KBM-7 (cell line): Measurements from ENCODE around the gene KCTD18.

Experiments used
- DNase-seq: peaks from one replicate; pipeline ENCODE4 v3.0.0-alpha.2; 2015
- in situ Hi-C: fragments of 300-500 bp; cut with MboI; formaldehyde crosslinking; loops from 2 replicates; pipeline ENCODE4 v1.14.3; 2020; ENCODE audit warnings: low sequenced_read_pairs, low pct_unique_long_range_greater_than_20kb, mixed read lengths

Gene KCTD18

GRCh38 chr2:200490001-200490400 is 19.9 kb downstream of the KCTD18 start:
- in situ Hi-C loops, result no loop called here
- DNase-seq, result no peak

- no peak for DNase-seq
- in situ Hi-C loops, result no loop called here
These were observed 21.7 kb downstream of the KCTD18 start for GRCh38 chr2:200488169-200488568.

- no peak for DNase-seq
- in situ Hi-C loops, result no loop called here
These were observed 23.3 kb downstream of the KCTD18 start for GRCh38 chr2:200486529-200486928.

GRCh38 chr2:200484934-200485333 is 24.9 kb downstream of the KCTD18 start:
- in situ Hi-C loops, result no loop called here
- DNase-seq, result no peak

GRCh38 chr2:200483729-200484198 is 26.1 kb downstream of the KCTD18 start:
- peak; percentile 35 for DNase-seq
- in situ Hi-C loops, result no loop called here

- no peak for DNase-seq
These were observed 27.7 kb downstream of the KCTD18 start for GRCh38 chr2:200482194-200482593.

GRCh38 chr2:200479692-200480265 is 30.1 kb downstream of the KCTD18 start:
- DNase-seq, result no peak
- in situ Hi-C loops, result loop anchor here (10.0 kb wide), 1 partner anchor 505 kb away; no protein-coding TSS in a partner anchor

More at GRCh38 chr2:200482194-200482593, 27.7 kb downstream of the KCTD18 start:
- in situ Hi-C loops, result no loop called here

- DNase-seq, result no peak
- in situ Hi-C loops, result loop anchor here (10.0 kb wide), 1 partner anchor 503 kb away; no protein-coding TSS in a partner anchor
These were observed 32.2 kb downstream of the KCTD18 start for GRCh38 chr2:200477667-200478131.

- in situ Hi-C loops, result loop anchor here (10.0 kb wide), 1 partner anchor 502 kb away; no protein-coding TSS in a partner anchor
- no peak for DNase-seq
These were observed 33.0 kb downstream of the KCTD18 start for GRCh38 chr2:200476836-200477235.

GRCh38 chr2:200475795-200476194 is 34.1 kb downstream of the KCTD18 start:
- in situ Hi-C loops, result loop anchor here (10.0 kb wide), 1 partner anchor 501 kb away; no protein-coding TSS in a partner anchor
- DNase-seq, result no peak

- DNase-seq, result no peak
- in situ Hi-C loops, result loop anchor here (10.0 kb wide), 1 partner anchor 498 kb away; no protein-coding TSS in a partner anchor
These were observed 36.9 kb downstream of the KCTD18 start for GRCh38 chr2:200472853-200473464.

- in situ Hi-C loops, result loop anchor here (10.0 kb wide), 1 partner anchor 497 kb away; no protein-coding TSS in a partner anchor
- DNase-seq, result no peak
These were observed 37.8 kb downstream of the KCTD18 start for GRCh38 chr2:200471928-200472645.

- DNase-seq, result peak; percentile 39
These were observed 38.5 kb downstream of the KCTD18 start for GRCh38 chr2:200471324-200471848.

GRCh38 chr2:200470230-200470629 is 39.6 kb downstream of the KCTD18 start:
- in situ Hi-C loops, result loop anchor here (10.0 kb wide), 1 partner anchor 495 kb away; no protein-coding TSS in a partner anchor

More at GRCh38 chr2:200471324-200471848, 38.5 kb downstream of the KCTD18 start:
- in situ Hi-C loops, result loop anchor here (10.0 kb wide), 1 partner anchor 497 kb away; no protein-coding TSS in a partner anchor

GRCh38 chr2:200469708-200470211 is 40.1 kb downstream of the KCTD18 start:
- DNase-seq, result no peak
- in situ Hi-C loops, result loop anchor here (10.0 kb wide), 1 partner anchor 495 kb away; no protein-coding TSS in a partner anchor

More at GRCh38 chr2:200470230-200470629, 39.6 kb downstream of the KCTD18 start:
- DNase-seq, result no peak

- in situ Hi-C loops, result no loop called here
- DNase-seq, result no peak
These were observed 41.8 kb downstream of the KCTD18 start for GRCh38 chr2:200467806-200468681.

GRCh38 chr2:200466425-200467418 is 43.1 kb downstream of the KCTD18 start:
- DNase-seq, result no peak
- in situ Hi-C loops, result no loop called here
